HG03103 (cell line): ENCODE data around the gene GRIFIN.
"Not testable (repeated sequence)": the region's sequence is repeated elsewhere in the genome, so short reads cannot be mapped to it uniquely, and the experiment has no call there.

Source experiments
- ATAC-seq: cut with Tn5 transposase; IDR thresholded peaks from one replicate; pipeline ENCODE4 v1.9.1; 2021; ENCODE audit warnings: low read depth; ENCODE audit not compliant: unreplicated experiment

Gene GRIFIN

DNA sequence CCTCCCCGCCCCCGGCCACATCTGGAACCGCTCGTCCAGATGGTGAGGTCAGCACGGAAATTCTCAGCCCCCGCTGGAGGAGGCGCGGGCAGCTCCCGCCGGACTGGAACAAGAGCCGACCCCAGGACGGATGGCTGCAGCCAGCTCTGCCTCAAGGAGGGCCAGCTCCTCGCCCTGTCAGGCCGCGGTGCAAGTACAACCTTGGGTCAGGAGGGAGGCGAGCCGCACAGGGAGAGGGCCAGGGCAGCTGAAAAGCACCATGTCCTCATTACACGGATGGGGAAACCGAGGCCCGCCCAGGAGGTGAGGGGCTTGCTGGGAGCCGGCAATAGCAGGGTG is 3.8 kb upstream of the GRIFIN start:
- ATAC-seq, result no peak

DNA sequence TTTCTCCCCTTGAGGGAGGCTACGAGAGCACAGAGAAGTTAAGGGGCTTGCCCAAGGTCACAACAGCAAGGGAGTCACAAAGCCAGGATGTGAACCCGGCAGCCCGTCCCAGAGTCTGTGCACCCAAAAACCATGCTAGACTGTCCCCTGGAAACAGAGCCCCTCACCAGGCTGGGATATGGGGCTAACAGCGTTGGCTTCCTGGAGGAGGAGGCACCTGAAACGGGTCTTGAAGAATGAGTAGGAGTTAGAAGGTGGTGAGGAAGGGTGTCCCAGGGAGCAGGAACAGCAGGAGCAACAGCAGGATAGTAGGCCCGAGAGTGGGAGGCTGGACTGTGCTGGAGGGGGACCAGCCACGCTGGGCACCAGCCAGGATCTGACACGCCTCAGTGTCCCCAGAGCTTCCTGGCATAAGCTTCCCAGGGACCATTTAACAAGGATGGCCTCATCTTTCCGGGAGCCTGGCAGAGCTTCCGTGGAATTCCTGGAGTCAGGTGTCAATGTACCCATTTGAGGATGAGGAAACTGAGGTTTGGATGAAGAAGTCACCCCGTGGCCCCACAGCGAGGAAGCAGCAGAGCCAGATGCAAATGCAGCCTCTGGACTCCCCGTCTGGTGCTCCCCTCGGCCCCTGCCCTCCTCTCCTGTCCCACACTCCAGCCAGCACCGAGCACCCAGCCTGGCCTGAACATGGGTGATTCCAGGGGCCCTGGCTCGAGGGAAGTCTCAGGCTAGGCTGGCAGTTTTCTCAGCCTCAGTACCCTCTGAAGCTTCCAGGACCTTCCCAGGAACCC is 3.3 kb upstream of the GRIFIN start:
- no peak for ATAC-seq

DNA sequence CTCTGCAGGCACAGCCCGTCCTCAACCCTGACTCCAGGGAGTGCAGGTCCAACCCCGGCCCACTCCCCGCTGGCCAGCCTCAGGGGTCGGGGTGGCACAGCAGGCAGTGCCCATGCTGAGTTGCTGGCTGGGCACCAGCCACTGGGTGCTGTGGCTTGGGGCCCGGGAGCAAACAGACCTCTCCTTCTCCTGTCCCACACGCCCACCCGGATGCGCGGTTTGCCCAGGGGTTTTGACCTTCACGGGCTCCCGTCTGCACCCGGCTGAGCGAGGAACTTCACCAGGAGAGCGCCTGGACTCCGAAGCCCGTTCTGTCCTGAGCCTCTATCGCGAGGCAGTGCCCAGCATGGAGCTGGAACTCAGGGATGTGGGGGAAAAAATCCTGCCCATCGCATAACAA is 2.6 kb upstream of the GRIFIN start:
- no peak for ATAC-seq

DNA sequence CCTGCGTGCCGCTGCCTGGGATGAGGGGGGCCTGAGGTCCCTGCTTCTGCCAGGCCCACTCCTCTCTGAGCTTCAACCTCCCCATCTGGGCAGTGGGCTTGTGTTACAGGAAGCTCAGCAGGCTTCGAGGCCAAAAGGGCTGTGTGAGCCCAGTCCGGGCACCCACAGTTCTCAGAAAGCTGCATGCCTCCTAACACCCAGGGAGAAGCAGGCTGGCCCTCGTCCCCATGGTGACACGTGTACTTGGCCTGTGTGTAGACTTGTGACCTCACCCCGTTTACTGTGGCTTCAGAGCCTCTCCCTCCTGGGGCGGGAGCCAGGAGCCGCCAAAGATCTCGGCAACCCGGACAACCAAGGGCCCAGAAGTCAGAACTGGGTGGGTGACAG is 2.2 kb upstream of the GRIFIN start:
- no peak for ATAC-seq

DNA sequence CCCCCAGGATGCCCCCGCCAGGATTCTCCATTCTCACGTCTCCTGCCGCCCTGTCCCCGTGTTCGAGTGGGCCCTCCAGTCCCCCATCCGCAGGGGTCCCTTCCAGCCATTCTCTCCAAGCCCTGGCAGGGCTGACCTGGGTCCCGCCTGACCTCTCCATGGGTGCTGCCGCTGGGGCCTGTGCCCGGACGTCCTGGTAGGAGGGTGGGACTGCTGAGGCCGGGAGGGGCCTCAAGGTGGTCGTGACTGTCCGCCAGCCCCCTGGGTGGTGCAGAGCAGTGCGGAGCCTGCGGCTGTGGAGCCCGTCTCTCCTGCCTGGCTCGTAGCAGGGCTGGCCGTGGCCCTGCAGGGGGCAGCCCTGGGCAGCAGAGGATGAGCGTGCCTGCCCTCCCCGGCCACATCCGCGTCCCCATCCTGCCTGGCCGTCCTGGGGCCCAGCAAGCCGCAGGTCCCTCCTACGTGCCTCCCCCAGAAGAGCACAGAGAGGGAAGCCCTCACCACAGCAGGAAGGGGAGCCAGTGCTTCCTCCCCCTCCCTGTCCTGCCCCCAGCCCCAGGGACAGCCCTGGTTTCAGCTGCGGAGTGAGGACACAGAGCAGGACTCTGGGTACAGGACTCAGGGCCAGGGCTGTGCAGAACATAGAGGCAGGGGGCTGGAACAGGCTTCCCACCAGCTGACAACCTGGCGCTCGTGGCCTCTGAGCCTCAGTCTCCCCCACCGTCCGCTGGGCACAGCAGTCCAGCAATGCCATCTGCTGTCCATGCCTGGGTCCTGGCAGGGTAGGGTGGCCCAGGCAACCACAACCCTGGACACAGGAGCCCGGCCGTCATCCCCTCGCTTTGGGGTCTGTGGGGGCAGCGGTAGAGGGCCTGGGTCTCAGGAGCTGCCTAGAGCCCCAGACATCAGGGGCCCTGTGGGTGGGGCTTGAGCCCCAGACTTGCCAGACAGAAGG is 1.5 kb upstream of the GRIFIN start:
- ATAC-seq, result no peak

DNA sequence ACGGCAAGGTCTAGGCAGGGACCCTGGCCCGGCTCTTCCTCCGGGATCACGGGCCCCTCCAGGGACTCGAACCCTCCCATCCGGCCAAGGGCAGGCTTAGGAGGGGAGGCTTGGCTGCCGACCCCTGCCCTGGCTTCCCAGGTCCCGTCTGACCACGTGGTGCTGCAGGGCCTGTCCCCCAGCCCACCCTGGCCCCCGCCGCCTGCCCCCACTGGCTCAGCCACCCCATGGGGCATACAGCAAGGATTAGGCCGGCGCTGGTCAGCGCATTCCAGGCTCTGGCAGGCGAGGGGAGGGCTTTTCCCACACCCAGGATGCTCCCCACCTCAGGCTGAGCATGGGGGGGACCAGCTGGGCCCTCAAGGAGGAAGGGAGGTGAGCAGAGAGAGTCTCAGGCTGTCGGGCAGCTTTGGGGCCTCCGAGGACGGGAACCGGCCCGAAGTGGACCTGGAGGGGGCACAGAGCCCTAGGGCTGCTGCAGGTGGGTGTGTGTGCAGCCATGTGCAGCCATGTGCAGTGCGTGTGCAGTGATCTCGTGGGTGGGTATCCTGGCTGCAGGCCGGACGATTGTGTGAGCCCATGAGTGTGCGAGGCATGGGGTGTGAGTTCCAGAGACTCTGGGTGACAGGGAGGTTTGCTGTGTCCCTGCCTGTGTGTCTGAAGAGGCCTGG is 713 bp upstream of the GRIFIN start:
- no peak for ATAC-seq

DNA sequence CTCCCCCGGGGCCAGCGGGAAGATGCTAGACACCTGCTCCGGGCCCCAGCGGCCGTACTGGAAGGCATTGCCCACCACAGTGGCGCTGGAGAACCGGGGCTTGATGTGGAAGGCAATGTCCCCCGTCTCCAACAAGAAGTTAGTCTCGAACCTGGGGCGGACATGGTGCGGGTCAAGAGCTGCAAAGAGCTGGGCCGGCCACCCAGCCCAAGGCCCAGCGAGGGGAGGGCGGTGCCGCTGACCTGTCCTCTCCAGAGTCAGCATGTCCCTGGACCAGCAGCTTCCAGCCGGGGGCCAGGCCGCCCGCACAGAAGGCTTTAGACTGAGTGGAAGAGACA is 551 bp downstream of the GRIFIN start:
- no peak for ATAC-seq

DNA sequence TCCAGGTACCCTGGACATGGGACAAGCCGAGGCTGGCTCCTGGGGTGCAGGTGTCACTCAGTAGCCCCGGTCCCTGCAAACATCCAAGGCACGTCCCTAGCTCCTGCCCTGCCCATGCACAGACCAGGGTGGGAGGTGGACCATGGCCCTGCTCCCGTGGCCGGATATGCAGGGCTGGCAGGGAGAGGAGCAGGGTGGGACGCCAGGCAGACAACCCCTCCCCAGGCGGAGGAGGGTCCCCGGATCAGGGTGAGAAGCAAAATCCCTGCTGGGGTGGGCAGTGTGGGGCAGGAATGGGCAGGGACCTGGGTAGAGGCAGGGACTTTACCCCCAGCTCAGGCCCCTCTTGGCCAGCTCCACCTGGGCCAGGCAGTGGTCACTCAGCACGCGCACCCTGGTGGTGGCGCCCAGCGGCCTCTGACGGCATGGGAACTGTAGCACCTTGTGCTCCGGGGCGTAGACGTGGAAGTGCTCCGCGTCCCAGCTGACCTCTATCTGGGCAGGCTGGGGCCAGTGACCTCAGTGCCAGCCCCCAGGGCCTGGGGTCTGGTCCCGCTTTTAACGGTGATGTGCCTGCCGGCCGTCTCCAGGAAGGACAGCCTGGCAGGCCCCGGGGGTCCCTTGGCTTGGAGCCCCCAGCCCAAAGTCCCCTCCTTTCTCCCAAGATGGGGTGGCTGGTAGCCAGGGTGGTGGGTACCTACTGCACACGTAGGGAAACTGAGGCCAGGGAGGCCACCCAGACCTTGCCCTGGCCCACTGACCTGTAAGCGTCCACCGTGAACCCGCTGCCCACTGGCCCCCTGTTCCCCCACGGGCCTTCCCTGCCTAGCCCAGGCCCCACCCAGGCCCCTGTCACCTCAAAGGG is 1.2 kb downstream of the GRIFIN start:
- no peak for ATAC-seq

DNA sequence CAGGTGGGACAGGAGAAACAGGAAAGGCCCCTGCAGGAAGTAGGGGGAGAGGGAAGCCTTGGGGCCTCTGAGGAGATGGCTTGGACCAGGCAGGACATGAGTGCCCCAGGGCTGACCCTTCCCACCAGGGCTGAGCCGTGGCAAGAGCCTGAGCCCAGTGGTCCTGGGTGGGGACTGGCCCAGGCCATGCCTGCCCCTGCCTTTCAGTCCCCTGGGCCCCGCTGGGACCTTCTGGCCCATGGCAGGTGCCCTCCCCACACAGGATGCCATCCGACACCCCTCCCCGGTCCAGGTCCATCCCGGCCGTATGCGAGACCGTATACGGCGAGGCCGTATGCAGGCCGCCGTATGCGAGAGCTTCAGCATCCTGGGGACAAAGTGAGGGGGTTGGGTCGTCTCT is 2.0 kb downstream of the GRIFIN start:
- no peak for ATAC-seq

DNA sequence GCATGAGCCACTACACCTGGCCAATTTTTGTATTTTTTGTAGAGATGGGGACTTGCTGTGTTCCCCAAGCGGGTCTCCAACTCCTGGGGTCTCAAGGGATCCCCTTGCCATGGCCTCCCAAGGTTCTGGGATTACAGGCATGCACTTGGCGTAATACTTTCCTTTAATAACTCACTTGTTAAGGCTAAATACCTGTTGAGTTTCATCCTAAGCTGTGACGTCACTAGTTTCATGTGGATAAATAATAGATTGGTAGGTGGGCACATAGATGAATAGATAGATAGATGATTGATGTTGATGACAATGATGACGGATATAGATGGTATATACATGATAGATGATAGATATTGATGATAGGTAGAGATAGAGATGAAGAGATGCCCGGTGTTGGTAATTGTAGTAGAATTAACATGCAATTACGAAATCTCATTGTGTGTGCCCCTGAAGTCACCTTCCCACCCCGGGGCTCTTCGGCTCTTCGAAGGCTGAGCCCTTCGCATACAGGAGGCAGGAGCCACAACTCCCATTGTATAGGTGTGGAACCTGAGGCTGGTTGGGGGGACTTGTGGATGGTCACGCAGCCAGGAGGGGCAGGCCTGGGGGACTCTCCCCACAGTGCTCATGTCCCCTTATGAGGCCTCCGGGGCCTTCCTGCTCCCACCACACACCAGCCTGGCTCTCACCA is 2.6 kb downstream of the GRIFIN start:
- no peak for ATAC-seq

DNA sequence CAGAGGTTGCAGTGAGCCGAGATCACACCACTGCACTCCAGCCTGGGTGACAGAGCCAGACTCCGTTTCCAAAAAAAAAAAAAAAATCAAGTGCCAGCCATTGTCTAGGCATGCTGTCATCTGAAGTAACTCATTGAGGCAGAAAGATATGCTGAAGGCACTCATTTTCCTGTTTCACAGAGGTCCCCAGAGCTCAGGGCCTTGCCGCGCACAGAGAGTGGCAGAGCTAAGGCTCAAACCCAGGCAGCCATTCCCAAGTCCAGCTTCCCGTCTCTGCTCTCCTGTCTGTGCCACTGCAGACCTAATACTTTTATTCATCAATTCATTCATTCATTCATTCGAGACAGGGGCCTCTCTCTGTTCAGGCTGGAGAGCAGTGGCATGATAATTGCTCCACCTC is 3.5 kb downstream of the GRIFIN start:
- no peak for ATAC-seq

DNA sequence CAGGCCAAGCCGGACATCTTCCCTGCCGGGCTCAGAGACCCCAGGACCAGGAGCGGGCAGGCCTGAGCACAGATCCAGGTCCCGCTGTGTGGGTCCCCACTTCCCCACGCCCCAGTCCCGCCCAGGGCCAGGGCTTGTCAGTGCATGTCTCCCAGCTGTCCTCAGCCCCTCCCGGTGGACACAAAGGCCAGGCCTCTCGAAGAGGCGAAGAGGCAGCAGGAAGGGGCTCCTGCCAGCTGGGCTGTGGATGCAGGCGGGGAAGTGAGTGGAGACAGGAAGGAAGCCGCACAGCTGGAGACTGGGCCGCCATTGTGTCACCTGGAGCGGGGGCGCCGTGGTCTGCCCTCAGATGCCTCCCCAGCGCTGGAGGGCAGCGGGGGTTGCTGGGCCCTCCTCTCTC is 4.8 kb downstream of the GRIFIN start:
- ATAC-seq, result no peak

DNA sequence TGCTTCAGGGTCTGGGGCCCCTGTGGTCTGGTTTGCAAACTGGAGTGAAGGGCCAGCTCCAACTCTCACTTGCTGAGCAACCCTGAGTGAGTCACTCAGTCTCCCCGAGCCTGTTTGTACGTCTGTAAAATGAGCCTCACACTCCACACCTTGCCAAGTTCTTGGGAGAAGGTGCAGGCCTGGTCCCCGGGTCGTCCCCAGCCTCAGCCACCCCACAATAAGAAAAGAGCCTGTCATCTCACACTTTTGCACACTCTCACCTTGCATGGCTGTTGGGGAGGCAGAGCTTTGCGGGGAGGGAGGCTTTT is 5.2 kb downstream of the GRIFIN start:
- no peak for ATAC-seq

DNA sequence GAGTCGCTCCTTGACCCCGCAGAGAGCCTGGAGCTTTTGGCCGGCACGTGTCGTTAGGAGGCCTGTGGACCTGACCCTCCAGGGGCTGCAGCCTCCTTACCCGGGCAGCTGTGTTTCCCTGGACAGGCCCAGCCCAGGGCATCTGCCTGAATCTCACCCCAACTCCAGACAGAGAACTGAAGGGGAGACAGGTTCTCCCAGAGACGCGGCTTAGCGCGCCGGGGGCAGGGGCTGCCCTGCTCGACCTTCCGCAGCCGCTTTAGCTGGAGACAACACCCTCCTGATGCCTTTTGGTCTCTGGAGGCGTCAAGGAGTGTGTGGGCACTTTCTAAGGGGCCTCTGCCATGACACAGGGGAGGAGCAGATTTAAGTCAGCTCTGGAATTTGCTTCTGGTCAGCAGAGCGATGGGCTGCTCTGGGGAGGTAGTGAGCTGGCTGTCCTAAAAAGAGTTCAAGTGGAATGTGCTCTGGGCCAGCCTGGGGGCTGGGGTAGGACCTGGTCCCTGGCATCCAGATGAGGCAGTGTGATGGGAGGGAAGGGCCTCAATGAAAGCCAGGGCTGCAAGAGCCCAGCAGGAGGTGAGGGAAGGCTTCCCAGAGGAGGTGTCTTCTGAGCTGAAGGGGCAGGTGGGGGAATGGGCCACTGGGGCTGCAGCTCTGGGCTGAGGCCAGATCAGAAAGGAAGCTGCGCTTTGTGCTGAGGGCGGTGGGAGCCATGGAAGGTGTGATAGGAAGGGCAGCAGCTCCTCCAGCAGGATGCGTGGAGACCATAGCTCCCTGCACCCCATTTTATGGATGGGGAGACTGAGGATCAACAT is 5.8 kb downstream of the GRIFIN start:
- ATAC-seq, result no peak

DNA sequence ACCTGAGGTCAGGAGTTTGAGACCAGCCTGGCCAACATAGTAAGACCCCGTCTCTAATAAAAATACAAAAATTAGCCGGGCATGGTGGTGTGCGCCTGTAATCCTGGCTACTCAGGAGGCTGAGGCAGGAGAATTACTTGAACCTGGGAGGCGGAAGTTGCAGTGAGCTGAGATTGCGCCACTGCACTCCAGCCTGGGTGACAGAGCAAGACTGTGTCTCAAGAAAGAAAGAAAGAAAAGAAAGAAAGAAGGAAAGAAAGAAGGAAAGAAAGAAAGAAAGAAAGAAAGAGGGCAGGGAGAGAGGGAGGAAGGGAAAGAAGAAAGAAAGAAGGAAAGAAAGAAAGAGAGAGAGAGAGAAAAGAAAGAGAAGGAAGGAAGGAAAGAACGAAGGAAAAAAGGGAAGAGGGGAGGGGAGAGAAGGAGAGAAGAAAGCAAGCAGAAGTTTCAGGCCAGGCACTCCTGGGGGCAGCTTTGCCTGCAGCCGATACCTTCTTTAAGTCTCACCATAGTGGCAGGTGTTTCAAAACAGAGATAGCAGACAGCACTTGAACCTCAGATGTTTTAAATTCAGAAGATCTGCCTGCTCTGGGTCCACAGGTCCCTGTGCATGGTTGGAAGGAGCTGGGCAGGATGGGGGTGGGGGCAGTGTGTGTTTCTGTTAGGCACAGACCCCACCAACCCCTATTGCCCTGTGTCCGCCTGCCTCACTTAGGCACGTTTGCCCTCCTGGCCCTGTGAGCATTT is 6.6 kb downstream of the GRIFIN start:
- not testable (repeated sequence) for ATAC-seq

DNA sequence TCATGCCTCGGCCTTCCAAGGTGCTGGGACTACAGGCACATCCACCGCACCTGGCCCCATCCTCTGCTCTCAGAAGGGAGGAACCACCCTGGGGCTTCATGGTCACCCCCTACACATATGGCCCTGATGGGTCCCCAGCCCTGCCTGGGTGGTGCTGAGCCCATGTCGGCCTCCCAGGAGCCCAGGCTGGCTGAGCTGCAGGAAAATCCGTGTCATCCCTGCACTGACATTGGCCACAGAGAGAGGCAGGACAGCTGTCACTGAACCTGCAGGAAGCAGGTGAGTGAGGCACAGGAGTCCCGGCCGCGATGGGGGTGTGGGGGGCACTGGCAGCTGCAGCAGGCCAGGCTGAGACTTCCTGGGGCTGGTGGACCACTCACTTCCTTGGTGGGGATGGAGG is 8.0 kb downstream of the GRIFIN start:
- no peak for ATAC-seq

DNA sequence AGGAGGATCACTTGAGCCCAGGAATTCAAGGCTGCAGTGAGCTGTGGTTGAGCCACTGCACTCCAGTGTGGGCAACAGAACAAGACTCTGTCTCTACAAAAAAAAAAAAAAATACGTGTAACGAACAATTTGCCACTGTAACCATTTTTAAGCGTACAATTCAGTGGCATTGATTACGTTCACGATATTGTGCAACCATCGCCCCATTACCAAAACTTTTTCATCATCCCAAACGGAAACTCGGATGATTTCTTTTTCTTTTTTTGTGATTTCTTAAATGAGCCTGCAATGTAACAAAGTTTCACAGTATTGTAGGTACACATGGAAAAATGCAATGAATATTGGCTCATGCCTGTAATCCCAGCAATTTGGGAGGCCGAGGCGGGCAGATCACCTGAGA is 9.5 kb downstream of the GRIFIN start:
- no peak for ATAC-seq

DNA sequence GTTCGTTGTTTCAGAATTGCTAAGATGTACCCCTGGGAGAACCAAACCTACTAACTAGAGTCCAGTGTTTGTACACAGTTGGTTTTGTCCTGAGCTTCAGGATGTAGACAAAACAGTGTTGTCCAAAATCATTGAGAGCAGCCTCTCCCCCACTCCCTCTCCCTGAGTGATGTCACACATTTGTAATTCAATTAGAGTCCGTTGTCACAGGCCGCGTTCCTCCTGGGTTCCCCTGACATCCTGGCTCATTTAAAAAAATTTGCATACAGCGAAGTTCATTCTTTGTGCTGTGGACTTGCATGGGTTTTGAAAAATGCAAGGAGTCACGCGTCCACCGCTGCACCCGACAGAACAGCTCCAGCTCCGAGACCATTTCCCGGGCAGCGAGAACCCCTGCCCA is 10.3 kb downstream of the GRIFIN start:
- no peak for ATAC-seq

DNA sequence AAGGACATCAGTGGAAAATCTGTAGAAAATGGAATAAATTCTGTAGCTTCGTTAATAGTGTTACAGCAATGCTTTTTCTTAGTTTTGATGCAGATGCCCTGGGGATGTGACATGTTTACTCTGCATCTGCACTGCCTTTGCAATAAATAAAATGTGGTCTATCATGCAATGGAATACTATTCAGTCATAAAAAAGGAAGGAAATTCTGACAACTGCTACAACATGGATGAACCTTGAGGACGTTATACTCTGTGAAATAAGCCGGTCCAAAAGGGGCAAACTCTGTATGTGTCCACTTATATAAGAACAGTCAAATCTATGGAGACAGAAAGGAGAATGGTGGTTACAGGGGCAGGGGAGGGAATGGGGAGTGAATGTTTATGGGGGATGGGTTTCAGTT is 13.5 kb downstream of the GRIFIN start:
- ATAC-seq, result no peak
